Stimulated activated CD8-positive, alpha-beta memory T cell treated with anti-CD3 and anti-CD28 coated beads, Interleukin-15, amount 100 ng/mL, for 24 hours (primary cell): ENCODE results near the gene IKZF2.
"Not testable (repeated sequence)": the region's sequence is repeated elsewhere in the genome, so short reads cannot be mapped to it uniquely, and the experiment has no call there.

Experiments used
- DNase-seq: peaks from one replicate; pipeline ENCODE4 v3.0.0-alpha.2; 2020; ENCODE audit warnings: low read depth

Gene IKZF2

DNA sequence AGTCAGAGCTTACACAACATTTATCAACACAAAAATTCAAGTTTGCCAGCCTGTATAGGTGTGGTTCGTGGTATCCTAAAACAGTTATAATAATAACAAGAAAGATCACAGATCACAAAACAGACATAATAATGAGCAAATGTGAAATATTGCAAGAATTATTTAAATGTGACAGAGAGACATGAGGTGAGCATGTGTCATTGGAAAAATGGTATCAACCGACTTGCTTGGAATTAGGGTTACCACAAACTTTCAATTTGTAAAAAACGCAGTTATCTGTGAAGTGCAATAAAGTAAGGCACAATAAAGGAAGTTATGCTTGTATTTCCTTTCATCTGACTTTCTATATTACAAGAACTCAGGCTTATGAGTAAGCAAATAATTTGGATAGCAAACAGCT is 116.8 kb downstream of the IKZF2 start:
- no peak for DNase-seq

- DNase-seq: no peak
Measured at GRCh38 chr2:213032607-213033006, 118.8 kb downstream of the IKZF2 start.

GRCh38 chr2:213022987-213023386 is 128.4 kb downstream of the IKZF2 start:
- DNase-seq: no peak

- DNase-seq: no peak
Measured at GRCh38 chr2:213021971-213022899, 129.2 kb downstream of the IKZF2 start.

GRCh38 chr2:213020913-213021312 is 130.5 kb downstream of the IKZF2 start:
- DNase-seq: not testable (repeated sequence)

GRCh38 chr2:213020268-213020667 is 131.1 kb downstream of the IKZF2 start:
- no peak for DNase-seq

GRCh38 chr2:213019368-213019767 is 132.0 kb downstream of the IKZF2 start:
- DNase-seq: no peak

GRCh38 chr2:213018340-213018901 is 133.0 kb downstream of the IKZF2 start:
- no peak for DNase-seq

- DNase-seq: no peak
Measured at GRCh38 chr2:213017404-213017803, 134.0 kb downstream of the IKZF2 start.

GRCh38 chr2:213016984-213017351 is 134.4 kb downstream of the IKZF2 start:
- DNase-seq: no peak

- no peak for DNase-seq
Measured at GRCh38 chr2:213016166-213016983, 135.0 kb downstream of the IKZF2 start.

- no peak for DNase-seq
Measured at GRCh38 chr2:213015387-213016165, 135.8 kb downstream of the IKZF2 start.

GRCh38 chr2:213013979-213014378 is 137.4 kb downstream of the IKZF2 start:
- DNase-seq: no peak

GRCh38 chr2:213011505-213011904 is 139.9 kb downstream of the IKZF2 start:
- DNase-seq: no peak

GRCh38 chr2:213010106-213010779 is 141.2 kb downstream of the IKZF2 start:
- DNase-seq: no peak

GRCh38 chr2:213007290-213007838 is 144.0 kb downstream of the IKZF2 start:
- DNase-seq: no peak

DNA sequence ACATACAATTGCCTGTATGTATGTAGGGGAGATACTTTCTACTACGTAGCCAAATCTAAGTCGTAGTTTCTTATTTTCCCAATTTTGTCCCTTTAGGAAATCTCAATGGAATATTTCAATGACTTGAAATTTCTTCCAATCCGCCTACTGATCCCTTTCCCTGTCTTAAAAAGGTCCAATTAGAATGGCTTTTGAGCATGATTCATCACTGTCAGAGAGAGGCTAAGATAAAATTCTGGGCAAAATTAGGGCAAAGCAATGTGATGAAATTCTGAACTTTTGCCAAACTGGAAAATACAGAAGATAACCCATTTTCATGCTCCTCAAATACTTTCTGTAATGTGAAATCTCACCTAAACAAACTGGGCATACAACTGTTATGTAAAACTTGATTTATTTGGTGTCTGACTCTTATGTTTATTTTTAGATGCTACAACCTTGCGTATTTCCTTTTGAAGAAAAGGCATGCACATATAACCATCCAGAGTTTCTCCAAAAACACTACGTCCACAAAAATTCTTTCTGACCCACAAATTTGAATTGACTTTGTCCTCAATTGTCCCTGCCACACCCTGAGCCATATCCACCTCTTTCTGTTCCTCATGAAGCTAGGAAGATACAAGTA is 147.1 kb downstream of the IKZF2 start:
- DNase-seq: no peak

GRCh38 chr2:213002383-213002782 is 149.0 kb downstream of the IKZF2 start:
- no peak for DNase-seq

DNA sequence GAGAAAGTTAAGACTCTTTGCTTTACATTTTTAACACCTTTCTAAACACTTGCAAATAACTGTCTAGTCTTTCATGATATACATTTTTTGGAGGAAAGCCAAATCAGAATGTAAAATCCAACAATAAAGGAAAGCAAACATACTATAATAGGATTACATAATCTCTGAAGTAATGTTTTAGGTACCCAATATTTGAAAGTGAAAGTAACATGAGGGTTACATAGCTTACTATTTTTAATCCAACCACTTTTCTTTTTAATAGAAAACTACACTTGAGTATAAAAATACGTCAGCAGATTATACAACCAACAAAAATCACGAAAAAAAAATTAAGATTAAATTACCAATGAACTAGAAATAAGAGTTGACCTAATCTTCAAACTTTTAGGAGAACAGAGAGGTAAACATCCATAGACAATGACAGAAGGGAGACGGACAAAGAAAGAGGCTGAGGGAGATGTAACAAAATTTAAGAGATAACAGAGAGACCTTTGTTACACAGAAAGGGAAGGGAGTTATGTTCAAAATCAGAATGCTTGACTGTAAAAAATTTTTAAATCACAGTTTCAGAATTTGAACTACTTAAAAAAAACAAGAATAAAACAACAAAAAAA is 150.0 kb downstream of the IKZF2 start:
- DNase-seq: no peak
